GM12878 (cell line): ENCODE measurements around the gene ABCC3. TPM values are rescaled to one million over a fixed set of nuclear protein-coding genes. Genes with fewer than 3 reads are reported as not detected.

Experiments used
- ATAC-seq: fragments of 200-7000 bp; cut with Tn5 transposase; 3 replicates; pipeline ENCODE4 v1.9.1; 2020; ENCODE audit warnings: mild to moderate bottlenecking, moderate library complexity
- BruUV-seq: library from RNA; stranded (reverse); fragments of 400-500 nt; replicated peaks from 2 replicates; lab custom pipeline; 2021; lab: Mats Ljungman, UMichigan
- CTCF ChIA-PET: fragments of 300-600 bp; sonication (Branson Sonifier 250); formaldehyde crosslinking; extraction: SDS; loops from one replicate; lab custom pipeline; 2021; ENCODE audit warnings: inconsistent platforms; lab: Yijun Ruan, JAX
- POLR2A ChIA-PET: fragments of 350-600 bp; formaldehyde crosslinking; extraction: SDS; loops from one replicate; lab custom pipeline; 2021; ENCODE audit warnings: inconsistent platforms; lab: Charles Lee
- RAD21 ChIA-PET: fragments of 300-600 bp; sonication (Branson Sonifier 250); formaldehyde crosslinking; loops from one replicate; lab custom pipeline; 2023; ENCODE audit warnings: antibody characterized with exemption; ENCODE audit not compliant: unreplicated experiment; lab: Charles Lee
- SMC1A ChIA-PET: fragments of 300-600 bp; sonication (Branson Sonifier 250); formaldehyde crosslinking; loops from one replicate; lab custom pipeline; 2023; ENCODE audit not compliant: unreplicated experiment, uncharacterized antibody; lab: Charles Lee
- DNase-seq: peaks from one replicate; pipeline ENCODE4 v3.0.0-alpha.2; 2011; ENCODE audit warnings: low read depth, low spot score
- FAIRE-seq: peaks from 3 replicates; lab custom pipeline; 2011; peaks lifted over from hg19 to GRCh38; lab: Jason Lieb, UNC
- H2AFZ ChIP-seq: 2 replicates; pipeline ENCODE4 v1.6.0; 2011; ENCODE audit warnings: low read depth, low read length, control low read depth; ENCODE audit not compliant: control insufficient read depth
- H3K27ac ChIP-seq: 2 replicates; pipeline ENCODE4 v1.5.1; 2011; ENCODE audit warnings: control low read depth; ENCODE audit not compliant: control insufficient read depth, insufficient read depth
- H3K27me3 ChIP-seq, 2 experiments: replicated peaks in 1 of 2; 2 replicates each; pipeline versions ENCODE4 v1.6.0 to v1.6.1; 2011; ENCODE audit warnings: low read length in 1 of 2; ENCODE audit not compliant: control insufficient read depth in 2 of 2, insufficient read depth in 2 of 2
- H3K36me3 ChIP-seq, 2 experiments: 2 replicates each; pipeline ENCODE4 v1.5.1; 2011; ENCODE audit warnings: low read length in 1 of 2; ENCODE audit not compliant: control insufficient read depth in 2 of 2, insufficient read depth in 2 of 2
- H3K4me1 ChIP-seq: 2 replicates; pipeline ENCODE4 v1.6.1; 2011; ENCODE audit warnings: mild to moderate bottlenecking, low read length, moderate library complexity, mixed read lengths; ENCODE audit not compliant: control insufficient read depth, insufficient read depth
- H3K4me2 ChIP-seq: 2 replicates; pipeline ENCODE4 v1.6.0; 2011; ENCODE audit warnings: control low read depth; ENCODE audit not compliant: control insufficient read depth, insufficient read depth
- H3K4me3 ChIP-seq: fragments of 200-600 bp; sonication (generic); 2 replicates; pipeline ENCODE4 v1.5.1; 2016
- H3K79me2 ChIP-seq: 2 replicates; pipeline ENCODE4 v1.6.0; 2011; ENCODE audit warnings: low read length; ENCODE audit not compliant: control insufficient read depth, insufficient read depth
- H3K9ac ChIP-seq: 2 replicates; pipeline ENCODE4 v1.8.0; 2011; ENCODE audit warnings: low read length, control low read depth, mixed read lengths; ENCODE audit not compliant: control insufficient read depth, insufficient read depth
- H3K9me3 ChIP-seq: replicated peaks from 3 replicates; pipeline ENCODE4 v1.5.1; 2011; ENCODE audit warnings: mild to moderate bottlenecking, low read length; ENCODE audit not compliant: control insufficient read depth, insufficient read depth
- H4K20me1 ChIP-seq: 2 replicates; pipeline ENCODE4 v1.6.0; 2011; ENCODE audit not compliant: control insufficient read depth, insufficient read depth
- BCLAF1 ChIP-seq: fragments of 450-650 bp; IDR thresholded peaks from 2 replicates; pipeline ENCODE4 v1.6.1; 2017; ENCODE audit warnings: antibody characterized with exemption, mild to moderate bottlenecking, moderate library complexity
- BMI1 ChIP-seq: fragments of 450-650 bp; IDR thresholded peaks from 2 replicates; pipeline ENCODE4 v1.6.1; 2016; ENCODE audit warnings: mild to moderate bottlenecking, moderate library complexity, borderline replicate concordance
- CEBPZ ChIP-seq: fragments of 150-350 bp; IDR thresholded peaks from 2 replicates; pipeline ENCODE4 v1.6.1; 2016; ENCODE audit warnings: low read depth, low read length
- IRF5 ChIP-seq: fragments of 450-650 bp; IDR thresholded peaks from 2 replicates; pipeline ENCODE4 v1.6.1; 2017; ENCODE audit warnings: borderline replicate concordance
- MYB ChIP-seq: fragments of 150-350 bp; IDR thresholded peaks from 2 replicates; pipeline ENCODE4 v1.6.1; 2014; ENCODE audit warnings: mild to moderate bottlenecking, low read depth, low read length, borderline replicate concordance
- NR2C2 ChIP-seq: IDR thresholded peaks from 2 replicates; pipeline ENCODE4 v1.6.1; 2011; ENCODE audit warnings: borderline replicate concordance, low read depth; ENCODE audit not compliant: control insufficient read depth, insufficient read length
- RAD51 ChIP-seq: fragments of 450-650 bp; IDR thresholded peaks from 2 replicates; pipeline ENCODE4 v1.6.1; 2016; ENCODE audit warnings: moderate library complexity, mild to moderate bottlenecking, inconsistent platforms
- RFX5 ChIP-seq: IDR thresholded peaks from 2 replicates; pipeline ENCODE4 v1.6.1; 2011; ENCODE audit warnings: low read depth, low read length, improper control_type of control experiment
- SMC3 ChIP-seq: IDR thresholded peaks from 2 replicates; pipeline ENCODE4 v1.6.1; 2011; ENCODE audit warnings: low read length, improper control_type of control experiment, borderline replicate concordance
- SP1 ChIP-seq: IDR thresholded peaks from one replicate; pipeline ENCODE4 v1.6.1; 2011; ENCODE audit warnings: low read depth, low read length
- SRF ChIP-seq, 2 experiments: IDR thresholded peaks; 2 replicates each; pipeline ENCODE4 v1.6.1; 2011; ENCODE audit warnings: low read depth in 2 of 2, low read length in 2 of 2, mild to moderate bottlenecking in 1 of 2, moderate library complexity in 1 of 2
- ZBTB11 ChIP-seq: fragments of 450-650 bp; formaldehyde crosslinking; IDR thresholded peaks from 2 replicates; pipeline ENCODE4 v1.5.0; 2022; ENCODE audit warnings: mild to moderate bottlenecking, missing genetic modification characterization
- WGBS: methylation state at CpG from one replicate; pipeline ENCODE4 v1.1.6; 2016; ENCODE audit warnings: low lambda C conversion rate; ENCODE audit not compliant: insufficient replicate concordance, insufficient coverage; ENCODE audit errors: missing lambda C conversion rate; 5-methylcytosine and 5-hydroxymethylcytosine counted together
- in situ Hi-C: fragments of 300-500 bp; cut with MboI; formaldehyde crosslinking; loops from 9 replicates; pipeline ENCODE4 v1.14.3; 2018; ENCODE audit warnings: mixed read lengths
- intact Hi-C: fragments of 100-400 bp; cut with micrococcal nuclease; formaldehyde crosslinking; loops from one replicate; pipeline ENCODE4 v1.14.2; 2022; ENCODE audit not compliant: unreplicated experiment
- polyA plus RNA-seq, 11 experiments: library from polyadenylated mRNA; depleted of rRNA in 4 of 11; unstranded in 6 of 11; stranded (reverse) in 5 of 11; fragments of >200 nt; fragmentation: Nextera tagmentation in 4 of 11; fragmentation: Illumina TruSeq in 1 of 11; extraction: Ambion mirVana in 4 of 11; extraction: Trizol in 1 of 11; gene quantifications; 1 replicate in 1 of 11; 2 replicates in 10 of 11; pipeline versions ENCODE4 v1.2.1 to v1.2.3, GENCODE V29; 2011 to 2016; ENCODE audit warnings: inconsistent platforms in 2 of 11, missing spikeins in 2 of 11, low read depth in 1 of 11
- total RNA-seq, 4 experiments: library from RNA; depleted of rRNA in 3 of 4; stranded (reverse); fragments of >200 nt in 3 of 4; fragmentation: Illumina TruSeq in 1 of 4; extraction: Trizol in 1 of 4; gene quantifications; 2 replicates each; pipeline versions ENCODE4 v1.2.1 to v1.2.3, GENCODE V29; 2013 to 2021

ABCC3 gene
- total and polyA plus RNA-seq, 10 of the 15 experiments (the other 5 are each of a cell fraction or from before 2014, with no cell fraction given), result 0.21 to 2.3 (median 0.71) TPM; not detected in 6

GRCh38 chr17:50722746-50723145, 88.1 kb downstream of the ABCC3 start:
- intact Hi-C loops, result no loop called here
- H3K9me3 ChIP-seq, result no peaks in the 10 kb centered on the region
- ChIA-PET SMC1A (no interaction called here), RAD21 (interaction anchor here (1.2 kb wide), 1 partner anchor 16 kb away, joined by 3 read pairs; no protein-coding TSS in a partner anchor), CTCF (interaction anchor here (1.3 kb wide), 1 partner anchor 92 kb away, joined by 3 read pairs; no protein-coding TSS in a partner anchor), POLR2A (interaction anchor here (0.7 kb wide), 1 partner anchor 12 kb away, joined by 4 read pairs; no protein-coding TSS in a partner anchor)
- WGBS, result 23% methylated on average over 3 of the region's 3 CpGs
- no peak for ATAC-seq
- no TSS peak for BruUV-seq
- peaks cover 4% of the 10 kb centered on the region; the same call in 1 of the 2 replicates for H4K20me1 ChIP-seq
- H2AFZ ChIP-seq, result no peak overlapping the region
- peaks cover 0 to 5% of the 10 kb centered on the region in 2 experiments; a peak in 2 of 4 replicates for H3K36me3 ChIP-seq
- H3K27ac ChIP-seq, result no peak overlapping the region
- peak overlapping the region; percentile 28 for H3K4me3 ChIP-seq
- no peaks in the 10 kb centered on the region; the same call in 1 of the 2 replicates for H3K4me1 ChIP-seq
- no peaks in the 10 kb centered on the region for H3K27me3 ChIP-seq
- peaks cover 86% of the 10 kb centered on the region for H3K79me2 ChIP-seq
- no peak for DNase-seq
- FAIRE-seq, result no peak
- peak overlapping the region; percentile 57 for H3K4me2 ChIP-seq
- peak overlapping the region; percentile 34; the same call in 1 of the 2 replicates for H3K9ac ChIP-seq
- in situ Hi-C loops, result no loop called here
- TF ChIP-seq ZBTB11 (CRISPR knock-in tag) (no peak), SMC3 (no peak), IRF5 (no peak), SRF (IDR thresholded peaks at IDR 0.05; ENCODE audit: low read depth in 2 of 2, low read length in 2 of 2) (no peak), CEBPZ (no peak), MYB (no peak), RAD51 (no peak), NR2C2 (no peak), RFX5 (no peak), BCLAF1 (no peak), SP1 (no peak), BMI1 (no peak)
